Stimulated activated naive CD8-positive, alpha-beta T cell treated with anti-CD3 and anti-CD28 coated beads, Interleukin-15, Interleukin-2, amounts not matched to agents 100 ng/mL and 50 ng/mL, for 24 hours (primary cell): ENCODE results near the gene POLR2B.
"Not testable (repeated sequence)": the region's sequence is repeated elsewhere in the genome, so short reads cannot be mapped to it uniquely, and the experiment has no call there.

Experiments used
- H3K27ac Mint-ChIP-seq: one replicate; pipeline ENCODE4 v1.8.0; 2021; ENCODE audit warnings: mild to moderate bottlenecking, mixed read lengths
- H3K27me3 Mint-ChIP-seq: one replicate; pipeline ENCODE4 v1.8.0; 2021; ENCODE audit warnings: mixed read lengths
- H3K36me3 Mint-ChIP-seq: one replicate; pipeline ENCODE4 v1.8.0; 2021; ENCODE audit warnings: low read depth, mixed read lengths
- H3K4me1 Mint-ChIP-seq: one replicate; pipeline ENCODE4 v1.8.0; 2021; ENCODE audit warnings: low read depth, mixed read lengths
- H3K4me3 Mint-ChIP-seq: one replicate; pipeline ENCODE4 v1.8.0; 2021; ENCODE audit warnings: mild to moderate bottlenecking, mixed read lengths
- H3K9me3 Mint-ChIP-seq: one replicate; pipeline ENCODE4 v1.8.0; 2021; ENCODE audit warnings: mixed read lengths

The POLR2B gene

GRCh38 chr4:57059890-57060716 is 81.4 kb downstream of the POLR2B start:
- H3K27me3 Mint-ChIP-seq, result peaks cover 21% of the 10 kb centered on the region
- no peaks in the 10 kb centered on the region for H3K4me1 Mint-ChIP-seq
- no peaks in the 10 kb centered on the region for H3K9me3 Mint-ChIP-seq
- no peaks in the 10 kb centered on the region for H3K36me3 Mint-ChIP-seq
- no peak overlapping the region for H3K4me3 Mint-ChIP-seq
- no peak overlapping the region for H3K27ac Mint-ChIP-seq

DNA sequence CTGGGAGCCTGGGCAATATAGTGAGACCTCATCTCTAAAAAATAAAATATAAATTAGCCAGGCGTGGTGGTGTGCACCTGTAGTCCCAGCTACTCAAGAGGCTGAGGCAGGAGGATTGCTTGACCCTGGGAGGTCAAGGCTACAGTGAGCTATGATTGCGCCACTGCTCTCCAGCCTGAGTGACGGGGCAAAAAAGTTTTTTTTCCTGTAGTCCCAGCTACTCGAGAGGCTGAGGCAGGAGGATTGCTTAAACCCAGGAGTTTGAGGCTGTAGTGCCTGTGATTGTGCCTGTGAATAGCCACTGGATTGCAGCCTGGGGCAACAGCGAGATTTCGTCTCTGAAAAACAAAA is 82.0 kb downstream of the POLR2B start:
- peaks cover 21% of the 10 kb centered on the region for H3K27me3 Mint-ChIP-seq
- not testable (repeated sequence) for H3K27ac Mint-ChIP-seq, H3K36me3 Mint-ChIP-seq, H3K4me1 Mint-ChIP-seq, H3K4me3 Mint-ChIP-seq, H3K9me3 Mint-ChIP-seq

DNA sequence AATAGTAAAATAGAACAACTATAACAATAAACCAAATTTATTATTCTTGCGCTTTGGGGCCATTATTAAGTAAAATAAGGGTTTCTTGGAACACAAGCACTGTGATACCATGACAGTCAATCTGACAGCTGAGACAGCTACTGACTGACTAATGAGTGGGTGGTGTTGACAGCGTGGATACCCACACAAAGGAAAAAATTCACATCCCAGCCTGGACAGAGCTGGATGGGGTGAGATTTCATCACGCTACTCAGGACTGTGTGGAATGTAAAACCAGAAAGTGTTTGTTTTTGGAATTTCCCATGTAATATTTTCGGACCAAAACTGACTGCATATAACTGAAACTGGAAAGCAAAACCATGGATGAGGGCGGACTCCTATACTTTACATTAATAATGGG is 82.7 kb downstream of the POLR2B start:
- Mint-ChIP-seq H3K27me3 (peaks cover 16% of the 10 kb centered on the region), H3K4me3 (no peak overlapping the region), H3K36me3 (no peaks in the 10 kb centered on the region), H3K4me1 (no peaks in the 10 kb centered on the region), H3K27ac (no peak overlapping the region), H3K9me3 (no peaks in the 10 kb centered on the region)

GRCh38 chr4:57063518-57063917 is 84.8 kb downstream of the POLR2B start:
- H3K4me3 Mint-ChIP-seq, result no peak overlapping the region

DNA sequence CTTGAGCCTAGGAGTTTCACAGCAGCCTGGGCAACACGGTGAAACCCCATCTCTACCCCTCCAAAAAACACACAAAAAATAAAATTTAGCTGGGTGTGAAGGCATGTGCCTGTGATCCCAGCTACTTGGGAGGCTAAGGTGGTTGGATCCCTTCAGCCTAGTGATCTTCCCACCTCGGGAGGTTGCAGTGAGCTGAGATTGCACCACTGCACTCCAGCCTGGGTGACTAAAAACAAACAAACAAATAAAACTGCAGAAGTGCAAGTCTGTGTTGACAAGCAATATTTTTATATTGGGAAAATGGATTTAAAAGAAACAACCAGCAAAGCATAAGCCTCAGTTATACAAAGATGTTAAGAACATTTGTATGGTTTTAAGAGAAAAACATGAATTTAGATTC is 85.4 kb downstream of the POLR2B start:
- Mint-ChIP-seq H3K4me1 (no peaks in the 10 kb centered on the region), H3K27me3 (peaks cover 3% of the 10 kb centered on the region), H3K36me3 (no peaks in the 10 kb centered on the region), H3K27ac (no peak overlapping the region), H3K9me3 (no peaks in the 10 kb centered on the region), H3K4me3 (no peak overlapping the region)

More at GRCh38 chr4:57063518-57063917, 84.8 kb downstream of the POLR2B start:
- Mint-ChIP-seq H3K4me1 (no peaks in the 10 kb centered on the region), H3K9me3 (no peaks in the 10 kb centered on the region), H3K27me3 (peaks cover 8% of the 10 kb centered on the region), H3K27ac (no peak overlapping the region), H3K36me3 (no peaks in the 10 kb centered on the region)

GRCh38 chr4:57064811-57065711 is 86.4 kb downstream of the POLR2B start:
- H3K4me3 Mint-ChIP-seq, result no peak overlapping the region

GRCh38 chr4:57065730-57066482 is 87.2 kb downstream of the POLR2B start:
- H3K9me3 Mint-ChIP-seq, result no peaks in the 10 kb centered on the region
- H3K27ac Mint-ChIP-seq, result no peak overlapping the region

More at GRCh38 chr4:57064811-57065711, 86.4 kb downstream of the POLR2B start:
- Mint-ChIP-seq H3K36me3 (no peaks in the 10 kb centered on the region), H3K9me3 (no peaks in the 10 kb centered on the region), H3K27me3 (no peaks in the 10 kb centered on the region), H3K4me1 (no peaks in the 10 kb centered on the region), H3K27ac (no peak overlapping the region)

DNA sequence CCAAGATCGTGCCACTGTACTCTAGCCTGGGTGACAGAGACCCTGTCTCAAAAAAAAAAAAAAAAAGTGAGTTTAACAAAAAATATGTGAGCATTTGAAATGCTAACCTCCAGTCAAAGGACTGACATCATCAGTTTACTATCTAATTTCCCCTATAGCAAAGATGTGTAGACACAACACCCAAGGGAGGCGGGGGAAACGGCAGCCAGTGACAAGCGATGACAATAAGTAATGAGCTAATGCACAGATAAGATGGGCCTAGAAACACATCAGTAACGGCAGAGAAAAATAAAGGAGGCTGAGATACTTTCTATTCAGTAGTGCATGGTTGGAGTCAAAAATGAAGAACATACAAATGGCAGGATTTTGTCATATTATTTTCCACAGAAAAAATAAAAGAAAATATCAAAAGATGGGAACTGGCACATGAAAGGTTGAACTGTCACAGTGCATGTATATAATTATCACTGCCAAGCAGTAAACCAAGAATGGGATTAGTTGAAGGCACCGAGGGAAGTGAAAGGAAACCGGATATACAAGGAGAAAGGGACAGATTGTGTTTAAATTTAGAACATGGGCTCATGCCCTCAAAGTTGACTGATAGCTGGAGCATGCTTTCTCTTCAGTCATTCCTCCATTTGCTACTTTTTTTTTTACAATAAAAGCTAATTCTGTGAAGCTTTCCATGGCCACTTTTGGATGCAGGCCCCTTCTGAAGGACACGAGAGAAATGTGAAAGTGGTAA is 89.7 kb downstream of the POLR2B start:
- Mint-ChIP-seq H3K27me3 (no peaks in the 10 kb centered on the region), H3K9me3 (no peaks in the 10 kb centered on the region), H3K4me3 (no peak overlapping the region), H3K36me3 (no peaks in the 10 kb centered on the region), H3K27ac (no peak overlapping the region), H3K4me1 (no peaks in the 10 kb centered on the region)

More at GRCh38 chr4:57065730-57066482, 87.2 kb downstream of the POLR2B start:
- Mint-ChIP-seq H3K4me3 (no peak overlapping the region), H3K27me3 (no peaks in the 10 kb centered on the region), H3K36me3 (no peaks in the 10 kb centered on the region), H3K4me1 (no peaks in the 10 kb centered on the region)

DNA sequence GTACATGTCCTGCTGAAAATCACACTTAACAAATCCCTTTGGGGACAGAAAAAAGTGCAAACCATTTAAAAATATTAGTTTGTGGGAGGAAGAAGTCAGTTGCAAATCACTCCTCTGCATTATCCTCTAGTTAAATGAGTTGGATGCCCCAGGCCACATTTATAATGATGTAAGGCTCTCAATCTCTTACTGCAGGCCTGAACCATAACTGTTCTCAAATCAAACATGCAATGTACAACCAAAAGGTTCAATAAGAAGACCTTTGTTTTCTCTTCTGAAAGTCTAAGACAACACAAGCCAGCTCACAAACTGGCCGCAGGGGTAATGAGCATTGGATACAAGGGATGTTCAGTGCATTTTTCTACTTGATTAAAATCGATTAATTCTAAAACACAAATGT is 91.8 kb downstream of the POLR2B start:
- no peaks in the 10 kb centered on the region for H3K9me3 Mint-ChIP-seq
- H3K27me3 Mint-ChIP-seq, result no peaks in the 10 kb centered on the region
- no peak overlapping the region for H3K4me3 Mint-ChIP-seq
- no peak overlapping the region for H3K27ac Mint-ChIP-seq
- H3K36me3 Mint-ChIP-seq, result no peaks in the 10 kb centered on the region
- no peaks in the 10 kb centered on the region for H3K4me1 Mint-ChIP-seq

- Mint-ChIP-seq H3K27me3 (no peaks in the 10 kb centered on the region), H3K4me1 (no peaks in the 10 kb centered on the region), H3K9me3 (no peaks in the 10 kb centered on the region), H3K27ac (no peak overlapping the region), H3K36me3 (no peaks in the 10 kb centered on the region), H3K4me3 (no peak overlapping the region)
Observed at GRCh38 chr4:57071326-57071725, 92.6 kb downstream of the POLR2B start.

DNA sequence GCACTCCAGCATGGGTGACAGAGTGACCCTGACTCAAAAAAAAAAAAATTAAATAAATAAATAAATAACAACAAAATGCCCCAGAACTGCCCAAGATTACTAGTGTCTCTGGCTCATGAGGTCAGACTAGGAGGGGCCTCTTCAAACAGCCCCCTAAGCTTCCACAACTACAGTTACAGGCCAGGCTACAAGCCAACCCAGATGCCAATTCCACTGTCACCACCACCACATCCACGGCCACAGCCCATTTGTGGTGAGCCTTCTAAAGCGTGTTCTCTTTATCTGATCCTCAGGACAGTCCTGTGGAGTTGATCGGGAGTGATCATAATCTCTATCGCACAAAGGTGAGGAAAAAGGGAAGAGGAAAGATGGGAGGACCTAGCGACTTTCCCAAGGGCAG is 94.9 kb downstream of the POLR2B start:
- no peaks in the 10 kb centered on the region for H3K9me3 Mint-ChIP-seq
- no peaks in the 10 kb centered on the region for H3K27me3 Mint-ChIP-seq
- no peaks in the 10 kb centered on the region for H3K4me1 Mint-ChIP-seq
- H3K27ac Mint-ChIP-seq, result no peak overlapping the region
- H3K36me3 Mint-ChIP-seq, result no peaks in the 10 kb centered on the region
- H3K4me3 Mint-ChIP-seq, result no peak overlapping the region

GRCh38 chr4:57074744-57075143 is 96.0 kb downstream of the POLR2B start:
- H3K27me3 Mint-ChIP-seq, result no peaks in the 10 kb centered on the region
- no peak overlapping the region for H3K4me3 Mint-ChIP-seq
- no peaks in the 10 kb centered on the region for H3K36me3 Mint-ChIP-seq
- H3K27ac Mint-ChIP-seq, result no peak overlapping the region
- no peaks in the 10 kb centered on the region for H3K4me1 Mint-ChIP-seq
- no peaks in the 10 kb centered on the region for H3K9me3 Mint-ChIP-seq

DNA sequence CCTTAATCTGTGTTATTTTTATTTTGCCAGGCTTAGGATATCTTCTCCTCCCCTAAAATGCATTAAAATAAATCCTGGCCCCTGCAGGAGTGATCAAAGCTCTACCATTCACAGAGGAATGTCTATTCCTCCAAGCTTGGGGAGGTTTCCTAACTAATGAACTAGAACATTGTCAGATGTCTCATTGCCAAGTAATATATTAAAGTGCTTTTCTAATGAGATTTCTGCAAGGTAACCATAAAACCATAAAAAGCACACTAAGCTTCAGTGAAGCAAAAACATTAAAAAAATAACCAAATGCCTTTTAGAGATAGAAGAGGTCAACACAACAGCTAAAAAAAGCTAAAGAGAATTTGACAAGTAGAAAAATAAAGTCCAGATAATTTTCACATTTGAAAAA is 96.7 kb downstream of the POLR2B start:
- Mint-ChIP-seq H3K9me3 (no peaks in the 10 kb centered on the region), H3K27ac (no peak overlapping the region), H3K27me3 (no peaks in the 10 kb centered on the region), H3K36me3 (no peaks in the 10 kb centered on the region), H3K4me3 (no peak overlapping the region), H3K4me1 (no peaks in the 10 kb centered on the region)

DNA sequence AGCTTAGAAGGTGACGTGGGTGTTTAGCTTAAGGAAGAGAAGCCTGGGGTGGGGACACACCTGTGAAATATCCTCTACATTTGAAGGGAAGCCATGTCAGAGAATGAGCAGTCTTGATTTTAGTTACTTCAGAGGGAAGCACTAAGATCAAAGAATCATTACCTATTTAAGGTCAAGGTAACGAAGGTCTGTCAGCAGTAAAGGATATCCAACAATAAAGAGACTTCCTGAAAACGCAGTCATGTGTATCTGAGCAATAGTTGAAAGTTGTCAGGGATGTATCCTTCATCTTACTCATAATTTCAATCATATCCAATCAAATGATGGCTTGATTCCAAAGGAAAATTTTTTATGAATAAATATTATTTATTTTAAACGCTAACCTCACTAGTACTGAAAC is 98.0 kb downstream of the POLR2B start:
- Mint-ChIP-seq H3K4me1 (peaks cover 4% of the 10 kb centered on the region), H3K27ac (no peak overlapping the region), H3K4me3 (no peak overlapping the region), H3K9me3 (no peaks in the 10 kb centered on the region), H3K36me3 (no peaks in the 10 kb centered on the region), H3K27me3 (no peaks in the 10 kb centered on the region)
